Stimulated activated CD8-positive, alpha-beta memory T cell treated with anti-CD3 and anti-CD28 coated beads, Interleukin-4, amount 100 ng/mL, for 1 hour (primary cell): ENCODE measurements around the gene PKP1.

ENCODE experiments used
- DNase-seq, 2 donors: peaks; one replicate each; pipeline ENCODE4 v3.0.0-alpha.2; 2020; ENCODE audit warnings: low read depth in 2 of 2, low spot score in 1 of 2

PKP1 gene

GRCh38 chr1:201260648-201261311 lies 22.5 kb upstream of the PKP1 start:
- DNase-seq = no peak

GRCh38 chr1:201261771-201262547 lies 21.3 kb upstream of the PKP1 start:
- no peak for DNase-seq

GRCh38 chr1:201262963-201263608 lies 20.2 kb upstream of the PKP1 start:
- no peak for DNase-seq

- no peak for DNase-seq
These were observed 19.2 kb upstream of the PKP1 start for GRCh38 chr1:201264072-201264471.

- DNase-seq = no peak
These were observed 18.8 kb upstream of the PKP1 start for GRCh38 chr1:201264554-201264953.

- no peak for DNase-seq
These were observed 17.6 kb upstream of the PKP1 start for GRCh38 chr1:201265756-201266155.

- no peak for DNase-seq
These were observed 17.0 kb upstream of the PKP1 start for GRCh38 chr1:201266276-201266675.

GRCh38 chr1:201266774-201267173 lies 16.5 kb upstream of the PKP1 start:
- DNase-seq = no peak

GRCh38 chr1:201267481-201268229 lies 15.7 kb upstream of the PKP1 start:
- no peak for DNase-seq

GRCh38 chr1:201268604-201269151 lies 14.6 kb upstream of the PKP1 start:
- DNase-seq = no peak

GRCh38 chr1:201269281-201269680 lies 14.0 kb upstream of the PKP1 start:
- DNase-seq = no peak

GRCh38 chr1:201269900-201270410 lies 13.4 kb upstream of the PKP1 start:
- DNase-seq = no peak

- no peak for DNase-seq
These were observed 12.5 kb upstream of the PKP1 start for GRCh38 chr1:201270616-201271390.

GRCh38 chr1:201272799-201273198 lies 10.5 kb upstream of the PKP1 start:
- no peak for DNase-seq

- DNase-seq = no peak
These were observed 8.6 kb upstream of the PKP1 start for GRCh38 chr1:201274616-201275252.

GRCh38 chr1:201275253-201275666 lies 8.0 kb upstream of the PKP1 start:
- DNase-seq = no peak

- DNase-seq = no peak
These were observed 6.4 kb upstream of the PKP1 start for GRCh38 chr1:201276891-201277290.

- no peak for DNase-seq
These were observed 5.9 kb upstream of the PKP1 start for GRCh38 chr1:201277441-201277840.

GRCh38 chr1:201279313-201279712 lies 4.0 kb upstream of the PKP1 start:
- DNase-seq = no peak

- DNase-seq = no peak
These were observed 2.4 kb upstream of the PKP1 start for GRCh38 chr1:201280884-201281283.
